ENCODE results near the gene AK5.
A peak's percentile ranks its signal among the peaks of the same experiment; 100 is the strongest.
"Not testable (repeated sequence)": the region's sequence is repeated elsewhere in the genome, so short reads cannot be mapped to it uniquely, and the experiment has no call there.

Gene AK5

DNA sequence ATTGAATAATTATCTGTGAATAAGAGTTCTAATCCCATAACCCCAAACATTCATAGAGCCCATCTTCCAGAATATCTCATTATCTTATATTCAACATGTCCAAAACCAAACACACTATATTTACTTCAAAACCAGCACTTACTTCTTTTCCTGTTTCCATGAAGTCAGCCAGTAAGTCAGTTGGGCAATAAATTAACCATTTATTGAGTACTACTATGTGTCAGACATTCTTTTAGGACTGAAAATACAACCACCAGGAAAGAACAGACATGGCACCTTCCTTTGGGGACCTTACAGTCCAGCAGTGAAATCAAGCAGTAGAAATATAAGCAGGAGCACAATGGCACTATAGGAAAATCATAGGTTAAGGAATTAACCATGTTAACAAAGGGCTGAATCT, 8.8 kb downstream of the AK5 start:
- no peak for DNase-seq

DNA sequence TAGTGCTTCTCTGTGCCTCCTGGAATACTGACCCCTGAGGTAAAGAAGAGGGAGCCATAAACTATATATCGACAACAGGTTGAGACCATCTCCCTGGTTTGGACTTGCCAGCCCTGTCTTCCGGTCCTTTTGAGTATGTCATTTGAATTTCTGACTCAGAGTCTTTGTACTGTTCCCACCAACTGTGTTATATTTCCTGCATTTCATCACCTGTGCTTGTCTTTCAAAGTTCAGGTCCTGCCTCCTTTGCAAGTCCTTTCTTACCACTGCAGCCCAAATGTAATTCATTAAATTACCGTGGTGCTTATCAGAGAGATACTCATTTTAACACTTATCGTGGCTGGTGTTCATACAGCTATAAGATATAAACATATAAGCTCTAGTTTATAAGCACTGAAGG, 10.7 kb downstream of the AK5 start:
- DNase-seq, result no peak

DNA sequence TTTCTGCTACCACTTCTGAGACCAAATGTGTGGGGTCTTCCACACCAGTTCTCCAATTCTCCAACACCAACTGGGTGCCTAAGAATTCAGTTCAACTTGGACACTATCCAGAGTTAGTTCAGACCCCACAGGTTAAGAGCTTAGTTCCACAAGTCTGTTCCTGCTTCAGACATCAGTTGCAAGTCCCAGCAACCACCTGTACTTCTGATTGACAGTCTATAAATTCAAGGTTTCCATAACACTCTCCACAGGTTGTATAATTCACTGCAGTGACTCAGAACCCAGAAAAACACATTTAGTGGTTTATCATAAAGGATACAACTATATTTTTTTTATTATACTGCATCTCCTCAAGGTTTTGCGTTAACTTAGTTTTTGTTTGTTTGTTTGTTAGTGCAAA, 18.7 kb downstream of the AK5 start:
- DNase-seq, result no peak

DNA sequence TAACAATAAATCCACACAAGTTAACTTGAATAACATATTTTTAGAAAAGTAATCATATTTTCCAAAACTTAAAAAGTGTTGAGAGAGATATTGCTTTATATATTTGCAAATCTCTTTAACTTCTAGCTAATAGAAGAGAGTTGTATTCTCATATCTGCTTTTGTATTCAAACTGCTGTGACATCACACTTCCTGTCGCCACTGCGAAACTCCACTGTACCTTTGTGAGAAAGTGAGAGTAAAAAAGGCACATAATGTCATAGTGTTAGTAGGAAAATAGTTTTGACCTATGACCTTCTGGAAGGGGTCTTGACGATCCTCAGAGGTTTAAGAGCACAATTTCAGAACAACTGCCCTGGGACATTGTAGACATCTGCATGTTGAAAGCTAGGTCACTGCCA, 21.6 kb downstream of the AK5 start:
- no peak for DNase-seq

DNA sequence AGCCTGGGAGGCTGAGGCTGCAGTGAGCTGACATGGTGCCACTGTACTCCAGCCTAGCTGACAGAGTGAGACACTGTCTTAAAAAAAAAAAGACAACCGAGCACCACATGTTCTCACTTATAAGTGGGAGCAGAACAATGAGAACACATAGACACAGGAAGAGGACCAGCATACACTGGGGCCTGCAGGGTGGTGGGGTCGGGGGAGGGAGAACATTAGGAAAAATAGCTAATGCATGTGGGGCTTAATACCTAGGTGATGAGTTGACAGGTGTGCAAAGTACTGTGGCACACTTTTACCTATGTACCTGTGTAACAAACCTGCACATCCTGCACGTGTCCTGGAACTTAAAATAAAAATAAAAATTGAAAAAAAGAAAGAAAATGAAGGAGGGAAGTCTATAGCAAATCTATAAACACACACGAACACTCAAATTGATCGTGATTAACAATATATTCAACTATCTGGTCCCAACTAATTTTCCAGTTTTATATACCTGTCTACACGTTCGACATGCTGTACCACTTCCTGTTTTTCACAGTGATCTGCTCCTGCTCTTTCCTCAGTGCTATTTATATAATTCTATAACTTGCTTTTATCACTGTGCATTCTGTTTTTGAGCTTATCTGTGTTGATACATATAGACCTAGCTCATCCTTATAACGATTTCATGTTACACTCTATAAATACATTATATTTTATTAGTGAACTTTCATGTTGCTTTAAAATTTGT, 27.2 kb downstream of the AK5 start:
- DNase-seq, result no peak

DNA sequence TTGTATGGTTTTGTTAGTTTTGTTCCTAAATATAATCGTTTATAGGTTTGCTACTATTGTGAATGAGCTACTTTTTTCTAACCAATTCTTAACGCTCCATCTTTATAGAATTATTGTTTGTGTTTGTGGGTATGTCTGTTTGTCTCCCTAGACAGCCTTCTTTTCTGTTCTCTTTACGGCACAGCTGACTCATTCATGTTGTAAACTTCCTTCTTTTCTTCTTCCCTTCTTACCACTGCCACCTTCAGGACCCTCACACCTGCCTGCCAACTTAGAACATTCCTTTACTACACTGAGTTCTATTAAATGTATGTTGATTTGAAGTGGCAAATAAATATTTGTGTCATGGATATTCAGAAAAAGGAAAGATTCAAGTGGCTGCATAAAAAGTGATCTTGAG, 29.1 kb downstream of the AK5 start:
- no peak for DNase-seq

DNA sequence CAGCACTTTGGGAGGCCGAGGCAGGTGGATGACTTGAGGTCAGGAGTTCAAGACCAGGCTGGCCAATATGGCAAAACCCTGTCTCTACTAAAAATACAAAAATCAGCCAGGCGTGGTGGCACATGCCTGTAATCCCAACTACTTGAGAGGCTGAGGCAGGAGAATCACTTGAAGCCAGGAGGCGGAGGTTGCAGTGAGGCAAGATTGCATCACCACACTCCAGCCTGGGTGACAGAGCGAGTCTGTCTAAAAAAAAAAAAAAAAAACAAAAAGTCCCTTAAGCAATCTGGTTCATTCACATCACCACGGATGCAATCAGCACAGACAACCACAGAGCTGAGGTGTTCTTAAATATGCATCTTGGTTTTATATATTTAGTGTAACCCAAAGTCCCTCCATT, 30.5 kb downstream of the AK5 start:
- not testable (repeated sequence) for DNase-seq

DNA sequence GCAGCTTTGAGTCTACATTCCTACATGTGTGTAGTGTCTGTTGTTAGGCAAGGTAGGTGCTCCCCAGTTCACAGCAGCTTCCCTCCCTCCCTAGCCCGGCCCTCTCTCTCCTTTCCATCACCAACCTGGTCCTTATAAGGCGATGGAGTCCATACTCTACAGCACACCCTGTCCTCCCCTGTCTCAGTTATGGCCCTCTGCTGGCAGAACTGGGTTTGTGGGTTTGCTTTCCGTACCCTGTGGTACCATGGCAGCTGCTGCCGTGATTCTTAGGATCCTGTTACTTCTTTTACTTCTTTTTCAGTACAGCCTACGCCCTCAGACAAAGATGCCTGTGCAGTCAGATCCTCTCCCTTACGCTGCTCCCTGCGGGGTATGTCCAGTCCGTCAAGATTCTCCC, 31.7 kb downstream of the AK5 start:
- peak; percentile 39 for DNase-seq

DNA sequence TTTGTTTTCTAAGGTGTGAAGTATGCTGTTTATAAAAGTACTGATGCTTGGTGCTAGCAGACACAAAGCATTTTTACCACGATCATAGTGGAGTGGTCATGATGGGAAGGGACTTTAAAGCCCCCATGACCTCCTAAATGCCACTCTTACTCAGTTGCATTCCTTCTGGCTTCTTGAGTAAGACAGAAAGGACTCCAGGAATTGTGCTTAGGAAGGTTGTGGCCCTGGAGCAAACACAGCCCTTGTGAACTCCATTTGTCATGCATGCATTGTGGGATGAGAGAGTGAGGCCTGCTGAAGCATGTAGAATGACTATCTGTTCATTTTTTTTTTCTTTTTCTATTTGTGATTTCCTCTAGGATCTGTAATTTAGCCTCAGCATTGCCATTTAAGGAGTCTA, 34.2 kb downstream of the AK5 start:
- no peak for DNase-seq

DNA sequence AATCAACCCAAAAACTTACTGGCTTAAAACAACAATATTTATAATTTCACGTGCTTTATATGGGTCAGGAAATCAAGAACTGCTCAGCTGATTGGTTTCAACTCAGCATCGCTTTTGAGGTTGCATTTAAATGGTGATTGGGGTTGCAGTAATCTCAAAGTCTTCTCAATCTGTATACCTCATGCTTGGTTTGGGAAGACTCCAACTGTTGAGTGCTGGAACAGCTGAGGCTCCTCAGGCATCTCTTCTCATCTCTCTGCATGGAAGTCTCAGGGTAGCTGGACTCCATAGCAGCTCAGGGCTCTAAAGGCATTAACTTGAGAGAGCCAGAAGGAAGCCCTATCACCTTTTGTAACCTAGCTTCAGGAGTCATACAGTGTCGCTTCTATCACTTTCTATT, 35.1 kb downstream of the AK5 start:
- DNase-seq, result no peak

DNA sequence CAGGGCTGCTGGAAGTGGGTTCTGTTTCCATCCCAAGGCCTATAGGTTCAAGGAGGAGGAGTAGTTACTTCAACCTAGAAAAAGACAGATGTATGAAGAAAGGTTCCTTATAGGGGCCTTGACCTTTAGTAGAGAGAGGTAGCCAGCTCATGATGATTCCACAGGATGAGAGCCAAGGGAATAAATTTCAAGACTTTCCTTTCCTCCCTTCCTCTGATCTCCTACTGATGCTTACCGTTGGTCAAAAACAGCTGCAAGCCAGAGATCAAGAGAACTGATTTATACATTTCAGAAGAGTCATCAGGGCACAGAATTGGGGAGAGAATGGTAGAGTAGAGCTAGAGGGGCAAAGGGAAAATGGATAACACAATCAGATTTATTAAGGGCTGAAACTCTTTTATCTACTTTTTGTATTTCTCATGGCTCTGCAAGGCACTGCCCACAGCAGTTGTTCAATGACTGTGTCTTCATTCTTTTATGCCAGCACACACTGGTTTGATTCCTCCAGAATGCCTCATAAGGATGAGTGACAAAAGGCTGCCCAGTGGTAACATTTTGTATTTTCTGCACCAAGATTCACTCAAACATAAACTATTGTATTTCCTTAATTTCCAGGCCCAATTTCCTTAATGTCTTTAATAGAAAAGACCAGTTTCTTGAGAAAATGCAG, 37.4 kb downstream of the AK5 start:
- no peak for DNase-seq

DNA sequence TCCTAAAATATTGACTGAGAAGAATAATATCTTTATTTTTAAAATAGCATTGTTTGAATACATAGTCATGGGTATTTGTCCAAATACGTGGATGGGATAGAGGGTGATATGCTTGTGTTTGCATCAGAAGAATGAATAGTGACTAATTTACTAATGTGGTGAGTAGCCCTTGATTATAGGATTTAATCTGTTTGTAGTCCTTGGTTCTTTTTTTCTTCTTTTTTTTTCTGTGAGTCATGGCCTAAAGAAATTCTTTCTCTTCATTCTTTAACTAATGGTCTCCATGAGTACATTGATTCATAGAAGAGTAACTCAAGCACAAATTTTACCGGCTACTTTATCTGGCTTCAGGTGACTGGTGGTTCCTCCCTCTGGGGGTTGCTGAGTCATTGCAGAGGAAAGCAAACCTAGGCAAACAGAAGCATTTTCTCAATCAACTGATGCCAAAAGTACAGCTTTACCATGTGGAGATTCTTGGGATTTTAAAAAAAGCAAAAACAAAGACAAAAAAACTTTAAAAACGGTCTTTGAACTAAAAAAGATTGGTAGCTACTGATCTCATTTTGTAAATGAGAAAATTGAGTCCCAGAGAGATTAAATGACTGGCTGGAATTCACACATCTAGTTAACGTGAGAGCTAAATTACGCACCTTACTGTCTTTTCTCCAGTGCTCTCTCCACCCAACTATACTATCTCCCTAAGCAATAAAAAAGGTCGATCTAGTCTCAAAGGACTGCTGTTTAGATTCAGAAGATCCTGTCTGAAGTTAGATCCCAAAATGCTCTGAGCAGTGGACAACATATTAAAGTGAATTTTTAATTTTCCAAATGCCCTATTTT, 40.5 kb downstream of the AK5 start:
- no peak for DNase-seq

DNA sequence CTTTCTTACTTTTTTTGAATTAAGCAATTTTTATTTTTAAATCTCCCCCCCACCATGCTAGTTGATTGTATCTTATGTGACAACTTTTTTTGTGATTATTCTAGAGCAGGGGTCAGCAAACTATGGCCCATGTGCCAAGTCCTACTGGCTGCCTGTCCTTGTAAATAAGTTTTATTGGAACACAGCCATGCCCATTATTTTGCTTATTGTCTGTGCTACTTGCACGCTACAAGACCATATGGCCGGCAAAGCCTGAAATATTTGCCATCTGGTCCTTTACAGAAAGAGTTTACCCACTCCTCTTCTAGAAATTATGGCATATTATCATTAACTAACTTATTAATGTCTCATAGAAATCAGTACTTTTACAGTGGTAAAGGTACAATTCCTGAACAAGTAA, 51.7 kb downstream of the AK5 start:
- no peak for DNase-seq

DNA sequence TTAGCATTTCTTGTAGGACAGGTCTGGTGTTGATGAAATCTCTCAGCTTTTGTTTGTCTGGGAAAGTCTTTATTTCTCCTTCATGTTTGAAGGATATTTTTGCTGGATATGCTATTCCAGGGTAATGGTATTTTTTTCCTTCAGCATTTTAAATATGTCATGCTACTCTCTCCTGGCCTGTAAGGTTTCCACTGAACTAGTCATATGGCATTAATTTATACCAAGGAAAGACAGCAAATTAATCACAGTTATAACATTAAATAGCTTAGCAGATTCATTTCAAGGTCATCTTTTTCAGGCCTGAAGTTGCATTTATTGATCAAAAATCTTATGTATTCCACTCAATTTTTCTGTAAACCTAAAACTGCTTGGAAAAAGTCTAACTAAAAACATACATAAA, 54.9 kb downstream of the AK5 start:
- no peak for DNase-seq

DNA sequence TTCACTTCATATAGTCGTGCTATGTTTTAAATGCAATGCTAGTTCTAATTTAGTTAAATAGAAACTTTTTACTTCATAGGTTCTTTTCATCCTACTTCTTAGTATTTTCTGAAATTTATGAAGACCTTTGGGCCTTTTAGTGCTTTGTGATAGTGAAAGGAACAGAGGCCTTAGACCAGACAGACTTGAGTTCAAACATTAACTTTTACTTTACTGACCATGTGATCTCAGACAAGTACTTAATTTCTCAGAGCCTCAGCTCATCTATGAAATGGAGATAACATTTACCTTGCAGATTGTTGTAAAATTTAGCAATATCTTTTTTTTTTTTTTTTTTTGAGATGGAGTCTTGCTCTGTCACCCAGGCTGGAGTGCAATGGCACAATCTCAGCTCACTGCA, 57.5 kb downstream of the AK5 start:
- no peak for DNase-seq

DNA sequence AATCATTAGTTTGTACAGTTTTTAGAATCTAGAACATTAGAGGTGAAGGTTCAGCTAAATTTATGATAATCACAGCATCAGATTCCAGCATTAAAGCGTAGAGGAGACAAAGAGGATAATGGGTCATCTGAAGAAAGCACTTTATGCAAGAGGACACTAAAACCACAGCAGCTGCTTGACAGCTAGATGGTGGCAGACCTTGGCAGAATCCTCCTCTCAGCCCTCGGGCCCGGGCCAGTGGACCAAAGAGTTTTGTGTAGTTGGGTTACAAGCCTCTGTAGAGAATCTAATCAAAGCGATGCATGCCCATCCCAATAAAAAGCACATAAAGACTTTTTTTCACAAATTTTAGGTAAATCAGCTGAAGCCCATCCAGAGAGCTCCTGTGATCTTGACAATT, 59.4 kb downstream of the AK5 start:
- no peak for DNase-seq

DNA sequence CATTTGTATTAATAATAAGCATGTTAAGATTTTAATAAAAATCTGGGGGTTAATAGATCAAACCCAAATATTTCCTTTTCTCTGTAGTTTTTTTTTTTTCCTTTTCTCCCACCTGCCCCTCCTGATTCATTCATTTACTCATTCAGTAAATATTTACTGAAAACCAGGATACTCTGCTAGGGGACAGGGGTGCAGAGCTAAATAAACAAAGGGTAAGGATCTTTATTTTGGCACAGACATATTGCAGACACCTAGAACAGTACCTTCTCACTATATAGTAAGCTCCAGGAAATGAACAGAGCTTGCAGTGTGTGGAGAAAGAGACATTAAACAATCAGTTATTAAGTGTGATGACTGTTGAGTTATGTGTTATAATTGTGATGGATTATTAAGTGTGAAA, 60.9 kb downstream of the AK5 start:
- no peak for DNase-seq

DNA sequence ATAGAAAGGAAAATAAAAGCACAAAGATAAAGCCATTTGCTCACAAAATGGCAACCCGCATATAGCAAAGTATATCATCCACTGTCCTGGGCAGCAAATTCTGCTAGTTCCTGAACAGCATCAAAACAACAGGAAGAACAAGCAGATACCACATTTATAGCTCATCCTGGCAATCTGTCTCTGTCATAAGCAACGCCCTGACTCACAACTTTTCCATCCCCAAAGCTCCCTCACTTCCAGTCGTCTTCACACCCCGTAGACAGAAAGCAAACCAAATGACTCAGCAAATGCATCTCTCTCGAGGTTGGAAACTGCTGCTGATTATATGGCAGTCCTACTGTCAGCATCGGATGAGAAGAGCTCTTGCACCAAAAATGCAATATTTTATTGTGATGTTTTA, 65.8 kb downstream of the AK5 start:
- no peak for DNase-seq

DNA sequence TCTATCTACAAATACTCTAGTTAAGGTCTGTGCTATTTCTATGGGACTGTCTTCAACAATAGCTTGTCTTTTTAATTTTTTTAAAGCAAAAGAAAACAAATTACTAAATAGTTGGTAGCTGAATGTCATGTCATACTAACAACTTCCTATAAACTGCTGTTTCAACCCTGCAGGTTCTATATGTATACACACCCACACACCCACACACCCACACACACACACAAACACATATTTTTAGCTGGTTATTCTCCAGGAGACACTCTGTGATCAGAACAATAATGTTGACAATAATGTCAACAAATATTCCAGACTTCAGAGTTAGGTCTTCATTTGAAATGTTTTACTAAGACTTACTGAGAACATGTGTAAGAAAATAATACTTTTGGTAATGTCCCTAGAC, 66.7 kb downstream of the AK5 start:
- DNase-seq, result no peak

DNA sequence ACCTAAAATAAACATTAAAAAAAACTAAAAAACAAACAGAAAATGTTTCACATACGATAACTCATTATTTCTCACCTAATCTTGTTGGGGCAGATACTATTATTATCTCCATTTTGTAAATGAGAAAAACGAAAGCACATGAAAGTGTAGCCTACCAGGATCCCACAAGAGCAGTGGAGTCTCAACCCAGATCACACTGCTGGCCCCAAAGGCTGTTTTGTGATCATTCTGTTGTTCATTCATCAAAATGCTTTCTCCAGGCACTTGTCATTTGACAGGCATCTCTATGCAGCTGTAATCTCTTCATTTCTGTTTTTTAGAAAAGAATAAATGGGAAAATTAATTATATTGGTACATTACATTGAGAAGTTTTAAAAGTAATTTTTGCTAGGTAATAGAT, 67.5 kb downstream of the AK5 start:
- no peak for DNase-seq

DNA sequence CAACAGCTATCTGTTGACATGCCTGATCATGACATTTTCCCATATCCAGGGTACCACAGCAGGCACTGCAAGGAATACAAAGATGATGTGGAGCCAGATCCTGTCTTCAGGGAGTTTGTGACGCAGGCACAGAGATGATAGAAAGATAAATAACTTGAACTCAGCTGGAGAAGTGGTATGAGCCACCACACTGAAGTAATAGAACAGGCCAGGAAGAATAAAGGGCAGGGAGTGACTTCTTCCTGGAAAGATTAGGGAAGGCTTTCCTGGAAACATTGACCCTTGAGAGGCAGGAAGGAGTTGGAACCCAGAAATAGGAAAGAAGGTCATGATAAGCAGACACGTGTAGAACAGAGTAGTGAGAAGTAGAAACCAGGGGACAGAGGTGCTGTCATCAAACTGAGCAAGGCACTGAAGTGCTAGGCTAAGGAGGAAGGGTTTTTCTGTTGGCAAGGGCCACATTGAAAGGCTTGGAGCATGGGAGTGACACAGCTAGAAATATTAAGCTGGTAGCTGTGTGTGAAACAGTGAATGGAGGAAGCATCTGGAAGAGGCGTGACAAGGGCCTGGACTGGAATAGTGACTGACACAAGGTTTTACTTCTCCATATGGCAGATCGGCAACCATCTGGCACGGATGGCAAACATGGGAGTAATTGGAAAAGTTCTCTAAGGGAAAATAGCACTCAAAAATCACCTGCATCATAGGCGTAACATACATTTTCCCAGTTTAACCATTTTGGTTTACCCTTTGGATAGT, 68.4 kb downstream of the AK5 start:
- no peak for DNase-seq

DNA sequence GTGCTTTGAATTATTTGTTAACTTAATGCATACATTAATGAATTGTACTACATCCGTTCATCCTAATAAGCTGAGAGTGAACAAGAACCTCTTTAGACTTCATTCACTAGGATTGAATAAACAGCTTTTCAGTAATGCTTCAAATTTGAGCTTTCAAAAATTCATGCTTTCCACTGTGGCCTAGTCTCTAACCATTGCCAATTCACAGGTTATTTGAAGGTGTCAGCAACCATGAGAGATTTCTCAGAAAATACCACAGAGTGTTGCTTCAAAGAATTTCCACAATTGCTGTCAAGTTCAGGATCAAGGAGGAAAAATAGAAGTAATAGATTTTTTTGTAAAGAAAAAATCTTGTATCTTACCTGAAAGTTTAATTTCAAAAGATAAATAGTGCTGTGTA, 72.7 kb downstream of the AK5 start:
- DNase-seq, result no peak

DNA sequence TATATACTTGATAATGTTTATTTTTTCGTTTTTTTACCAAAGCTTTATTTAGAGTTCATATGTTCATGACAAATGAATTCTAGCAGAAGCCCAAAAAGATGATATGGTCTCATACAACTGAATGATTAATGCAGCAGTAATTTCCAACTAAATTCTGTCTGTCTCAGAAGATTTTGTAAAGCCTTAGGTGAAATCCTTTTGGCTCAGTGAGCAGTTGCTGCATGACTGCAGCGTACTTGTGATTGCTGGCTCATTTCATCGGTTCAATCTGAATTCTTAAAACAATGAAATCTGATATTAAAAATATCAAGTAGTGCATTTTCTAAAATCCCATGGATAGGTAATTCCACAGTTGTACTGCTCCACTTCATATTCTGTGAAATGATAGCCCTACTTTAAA, 73.2 kb downstream of the AK5 start:
- DNase-seq, result no peak

All from CD4-positive, alpha-beta T cell treated with Interleukin-10 for 1 hour (primary cell).